Liver (tissue), 9 donors: ENCODE results near the gene CTNS. TPM values are rescaled to one million over a fixed set of nuclear protein-coding genes. Genes with fewer than 3 reads are reported as not detected.

Experiments
- DNase-seq: peaks from one replicate; pipeline ENCODE4 v3.0.0-alpha.2; 2017; ENCODE audit warnings: low spot score
- H3K27ac ChIP-seq, 2 donors: one replicate each; pipeline ENCODE4 v1.7.0; 2013; ENCODE audit warnings: inconsistent platforms in 2 of 2, low read length in 2 of 2, control low read depth in 1 of 2, low read depth in 1 of 2, mild to moderate bottlenecking in 1 of 2
- H3K27me3 ChIP-seq, 4 donors: one replicate each; pipeline versions ENCODE4 v1.6.1 to v1.7.0; 2013; ENCODE audit warnings: low read length in 3 of 4, inconsistent platforms in 1 of 4, mild to moderate bottlenecking in 1 of 4, moderate library complexity in 1 of 4; ENCODE audit not compliant: control insufficient read depth in 4 of 4, insufficient read depth in 4 of 4
- H3K36me3 ChIP-seq, 4 donors: one replicate each; pipeline versions ENCODE4 v1.6.1 to v1.7.0; 2013; ENCODE audit warnings: low read length in 3 of 4, mild to moderate bottlenecking in 3 of 4, low read depth in 1 of 4, moderate library complexity in 1 of 4; ENCODE audit not compliant: control insufficient read depth in 4 of 4, insufficient read depth in 3 of 4
- H3K4me1 ChIP-seq, 4 donors: one replicate each; pipeline versions ENCODE4 v1.6.1 to v1.7.0; 2013; ENCODE audit warnings: low read length in 3 of 4, mild to moderate bottlenecking in 3 of 4, moderate library complexity in 1 of 4; ENCODE audit not compliant: control insufficient read depth in 4 of 4, insufficient read depth in 4 of 4
- H3K4me3 ChIP-seq, 3 donors: one replicate each; pipeline versions ENCODE4 v1.6.1 to v1.7.0; 2013; ENCODE audit warnings: low read length in 3 of 3, control low read depth in 1 of 3, low read depth in 1 of 3, mild to moderate bottlenecking in 1 of 3
- H3K9ac ChIP-seq, 2 donors: one replicate each; pipeline ENCODE4 v1.7.0; 2013; ENCODE audit warnings: low read length in 2 of 2, mild to moderate bottlenecking in 2 of 2, moderate library complexity in 2 of 2, control low read depth in 1 of 2, low read depth in 1 of 2
- H3K9me3 ChIP-seq, 4 donors: one replicate each; pipeline versions ENCODE4 v1.6.1 to v1.7.0; 2013; ENCODE audit warnings: low read length in 3 of 4; ENCODE audit not compliant: control insufficient read depth in 4 of 4
- ATF3 ChIP-seq: IDR thresholded peaks from 2 replicates; pipeline ENCODE4 v1.6.1; 2016; ENCODE audit warnings: antibody characterized with exemption
- EGR1 ChIP-seq, 2 donors: IDR thresholded peaks; 2 replicates each; pipeline ENCODE4 v1.6.1; 2016 to 2018; ENCODE audit warnings: antibody characterized with exemption in 2 of 2, low read depth in 2 of 2
- FOXA1 ChIP-seq: IDR thresholded peaks from 2 replicates; pipeline ENCODE4 v1.6.1; 2016; ENCODE audit warnings: antibody characterized with exemption
- FOXA2 ChIP-seq: IDR thresholded peaks from 2 replicates; pipeline ENCODE4 v1.6.1; 2016; ENCODE audit warnings: antibody characterized with exemption
- GABPA ChIP-seq, 2 donors: IDR thresholded peaks in 1 of 2; conservative IDR thresholded peaks in 1 of 2; 2 replicates each; pipeline ENCODE4 v1.6.1; 2016; ENCODE audit warnings: antibody characterized with exemption in 2 of 2, mild to moderate bottlenecking in 1 of 2, moderate library complexity in 1 of 2
- HNF4A ChIP-seq, 2 donors: conservative IDR thresholded peaks; 2 replicates each; pipeline ENCODE4 v1.6.1; 2016; ENCODE audit warnings: antibody characterized with exemption in 2 of 2, mild to moderate bottlenecking in 2 of 2
- HNF4G ChIP-seq: IDR thresholded peaks from 2 replicates; pipeline ENCODE4 v1.6.1; 2016; ENCODE audit warnings: antibody characterized with exemption
- JUND ChIP-seq, 2 donors: IDR thresholded peaks; 2 replicates each; pipeline ENCODE4 v1.6.1; 2016; ENCODE audit warnings: antibody characterized with exemption in 2 of 2
- NR2F2 ChIP-seq: IDR thresholded peaks from 2 replicates; pipeline ENCODE4 v1.6.1; 2016; ENCODE audit warnings: antibody characterized with exemption
- RAD21 ChIP-seq, 2 donors: IDR thresholded peaks; 2 replicates each; pipeline ENCODE4 v1.6.1; 2016; ENCODE audit warnings: antibody characterized with exemption in 2 of 2, mild to moderate bottlenecking in 2 of 2
- RXRA ChIP-seq, 2 donors: IDR thresholded peaks; 2 replicates each; pipeline ENCODE4 v1.6.1; 2017 to 2018; ENCODE audit warnings: antibody characterized with exemption in 2 of 2, mild to moderate bottlenecking in 1 of 2
- SP1 ChIP-seq: IDR thresholded peaks from 2 replicates; pipeline ENCODE4 v1.6.1; 2018; ENCODE audit warnings: antibody characterized with exemption, mild to moderate bottlenecking
- TAF1 ChIP-seq: conservative IDR thresholded peaks from 2 replicates; pipeline ENCODE4 v1.6.1; 2016; ENCODE audit warnings: antibody characterized with exemption, mild to moderate bottlenecking
- ZBTB33 ChIP-seq: IDR thresholded peaks from 2 replicates; pipeline ENCODE4 v1.6.1; 2016; ENCODE audit warnings: antibody characterized with exemption
- WGBS: extraction: QIAGEN DNeasy Blood & Tissue Kit; methylation state at CpG from one replicate; pipeline ENCODE4 v1.1.7; 2013; 5-methylcytosine and 5-hydroxymethylcytosine counted together
- polyA plus RNA-seq, 2 donors: library from polyadenylated mRNA; stranded (reverse) in 1 of 2; unstranded in 1 of 2; fragments of 200-250 nt in 1 of 2; fragments of >200 nt in 1 of 2; fragmentation: Nextera tagmentation in 1 of 2; extraction: Ambion mirVana in 1 of 2; gene quantifications; one replicate each; pipeline versions ENCODE4 v1.2.1 to v1.2.3, GENCODE V29; 2013 to 2015
- total RNA-seq, 2 donors: library from RNA; depleted of rRNA; stranded (reverse); fragments of >200 nt; gene quantifications; one replicate each; pipeline ENCODE4 v1.2.3, GENCODE V29; 2014
- TF ChIP-seq, protein P1 (sequence below): fragments of 150-350 bp; IDR thresholded peaks from 2 replicates; pipeline ENCODE4 v1.5.1; 2017; ENCODE audit warnings: improper control_type of control experiment, low read depth, low read length; ENCODE audit not compliant: missing input control
- TF ChIP-seq, protein P2 (sequence below): IDR thresholded peaks from 2 replicates; pipeline ENCODE4 v1.6.1; 2016; ENCODE audit warnings: antibody characterized with exemption
- TF ChIP-seq, protein P3 (sequence below): IDR thresholded peaks from 2 replicates; pipeline ENCODE4 v1.6.1; 2016; ENCODE audit warnings: antibody characterized with exemption, mild to moderate bottlenecking
- donor health status: healthy.
- donor health status: healthy.
- donor health status: healthy.
- donor health status: healthy.
- donor health status: healthy.

The CTNS gene
- total and polyA plus RNA-seq, 4 donors, result 6.6 to 15.3 (median 9.6) TPM

DNA sequence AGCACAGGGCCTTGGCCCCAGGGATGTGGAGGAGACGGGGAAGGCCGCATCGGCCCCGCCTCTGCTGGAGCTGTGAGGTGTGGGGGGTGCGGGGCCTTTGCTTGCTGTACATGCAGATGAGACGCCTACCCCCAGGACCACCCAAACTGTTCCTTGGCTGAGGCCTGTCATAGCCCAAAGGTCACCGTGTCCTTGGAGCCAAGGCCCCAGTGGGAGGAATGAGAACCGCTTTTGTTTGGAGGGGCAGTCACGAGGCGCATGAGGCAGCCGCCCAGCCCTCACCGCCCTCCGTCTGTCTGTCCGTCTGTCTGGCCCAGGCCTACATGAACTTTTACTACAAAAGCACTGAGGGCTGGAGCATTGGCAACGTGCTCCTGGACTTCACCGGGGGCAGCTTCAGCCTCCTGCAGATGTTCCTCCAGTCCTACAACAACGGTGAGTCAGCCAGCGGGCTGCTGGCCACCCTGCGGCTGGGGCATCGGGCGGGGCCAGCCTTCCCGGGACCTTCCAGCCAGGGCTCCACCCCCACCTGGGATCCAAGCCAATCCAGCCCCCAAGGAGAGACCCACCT, 23.1 kb downstream of the CTNS start:
- TF ChIP-seq EGR1 (IDR thresholded peaks at IDR 0.05; ENCODE audit: low read depth in 2 of 2) (no peak), JUND (IDR thresholded peaks at IDR 0.05) (peak in 1 of 2 donors; percentile 7)
- H3K9ac ChIP-seq, result no peak overlapping the region
- no peaks in the 10 kb centered on the region for H3K9me3 ChIP-seq
- H3K27me3 ChIP-seq, result no peaks in the 10 kb centered on the region
- H3K4me1 ChIP-seq, result peaks cover 6 to 25% (median 7%) of the 10 kb centered on the region in 4 donors
- DNase-seq, result no peak
- 68% methylated on average over 22 of the region's 22 CpGs for WGBS
- H3K27ac ChIP-seq, result no peak overlapping the region
- peaks cover 0 to 13% (median 5%) of the 10 kb centered on the region in 4 donors for H3K36me3 ChIP-seq
- H3K4me3 ChIP-seq, result no peak overlapping the region

DNA sequence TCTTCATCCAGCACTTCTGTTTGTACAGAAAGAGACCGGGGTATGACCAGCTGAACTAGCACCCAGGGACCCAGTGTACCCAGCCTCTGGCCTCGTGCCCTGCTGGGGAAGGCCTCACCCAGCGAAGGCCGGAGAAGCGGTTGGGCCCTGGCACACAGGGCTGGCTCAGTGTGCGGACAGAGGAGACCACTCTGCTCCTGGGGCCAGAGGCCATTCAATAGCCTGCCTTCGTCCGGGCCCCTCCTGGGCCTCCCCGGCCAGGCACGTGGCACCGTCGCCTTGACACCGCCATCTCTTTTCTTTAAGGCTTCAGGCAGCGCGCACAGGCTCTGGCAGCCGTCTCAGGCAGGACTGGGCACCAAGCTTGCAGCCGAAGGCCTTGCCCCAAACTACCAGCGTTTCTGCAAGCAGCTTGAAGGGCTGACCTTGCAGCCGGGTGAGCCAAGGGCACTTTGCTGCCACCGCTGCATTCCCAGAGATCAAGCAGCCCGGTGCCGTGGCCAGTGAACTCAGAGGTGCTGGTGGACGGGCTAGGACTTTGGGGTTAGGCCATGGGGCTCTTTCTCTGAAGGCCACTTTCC, 23.8 kb downstream of the CTNS start:
- no peak overlapping the region for H3K9ac ChIP-seq
- H3K36me3 ChIP-seq, result peaks cover 0 to 11% (median 5%) of the 10 kb centered on the region in 4 donors
- DNase-seq, result no peak
- no peak overlapping the region for H3K27ac ChIP-seq
- TF ChIP-seq HNF4G, result no peak
- TF ChIP-seq ZBTB33, result no peak
- peak in 1 of 2 donors; percentile 71 for TF ChIP-seq RXRA (IDR thresholded peaks at IDR 0.05)
- TF ChIP-seq HNF4A (conservative IDR thresholded peaks at IDR 0.05), result peak; percentile 19 to 62
- no peak for TF ChIP-seq TAF1
- TF ChIP-seq SP1, result peak; percentile 48
- TF ChIP-seq FOXA2, result no peak
- no peak overlapping the region for H3K4me3 ChIP-seq
- peaks cover 6 to 25% (median 7%) of the 10 kb centered on the region in 4 donors for H3K4me1 ChIP-seq
- WGBS, result 69% methylated on average over 23 of the region's 23 CpGs
- H3K9me3 ChIP-seq, result no peaks in the 10 kb centered on the region
- no peaks in the 10 kb centered on the region for H3K27me3 ChIP-seq

DNA sequence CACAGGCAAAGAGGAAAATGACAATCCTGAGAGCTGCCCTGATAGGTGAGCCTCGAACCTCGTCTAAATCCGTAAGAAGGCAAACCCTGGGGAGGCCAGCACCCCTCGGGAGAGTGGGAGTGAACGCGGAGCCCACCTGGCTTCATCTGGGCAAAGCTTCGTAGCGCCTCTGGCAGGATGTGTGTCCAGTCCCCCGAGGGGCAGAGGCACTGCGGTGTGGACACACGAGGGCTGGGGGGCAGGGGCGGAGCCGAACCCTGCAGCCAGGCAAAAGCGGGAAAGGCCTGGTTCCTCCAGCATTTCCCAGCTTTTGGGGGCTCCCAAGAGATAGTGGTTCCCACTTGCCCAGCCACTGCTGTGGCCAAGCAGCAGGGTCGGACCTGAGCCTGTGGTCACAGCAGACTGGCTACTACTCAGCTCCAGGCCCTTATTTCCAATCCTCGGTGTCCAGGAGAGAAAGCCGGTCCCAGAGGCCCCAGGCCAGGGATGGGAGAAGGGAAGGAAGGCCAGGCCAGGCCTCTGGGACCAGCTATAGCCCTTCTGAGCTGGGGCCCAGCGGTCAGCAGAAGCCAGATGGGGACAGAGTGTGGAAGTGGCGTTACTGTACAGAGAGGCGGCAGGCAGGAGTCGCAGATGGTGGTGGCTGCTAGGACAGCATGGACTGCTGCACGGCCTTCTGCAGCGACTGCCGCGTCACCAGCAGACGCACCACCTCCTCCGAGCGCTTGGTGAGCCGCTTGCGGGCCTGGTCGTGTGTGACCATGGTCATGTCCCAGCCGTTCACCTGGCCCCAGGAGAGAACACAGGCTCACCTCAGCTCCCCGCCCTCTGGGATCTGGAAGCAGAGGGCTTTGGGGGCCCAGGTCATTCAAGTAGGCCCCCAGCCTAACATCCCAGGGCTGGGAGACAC, 26.8 kb downstream of the CTNS start:
- no peak for DNase-seq
- peaks cover 6 to 36% (median 18%) of the 10 kb centered on the region in 4 donors for H3K4me1 ChIP-seq
- no peak overlapping the region for H3K9ac ChIP-seq
- no peak overlapping the region for H3K4me3 ChIP-seq
- no peaks in the 10 kb centered on the region for H3K9me3 ChIP-seq
- 93% methylated on average over 33 of the region's 33 CpGs for WGBS
- H3K36me3 ChIP-seq, result peaks cover 0 to 7% (median 4%) of the 10 kb centered on the region in 4 donors
- H3K27ac ChIP-seq, result no peak overlapping the region
- H3K27me3 ChIP-seq, result no peaks in the 10 kb centered on the region
- no peak for TF ChIP-seq HNF4G
- TF ChIP-seq ATF3, result no peak
- TF ChIP-seq EGR1 (IDR thresholded peaks at IDR 0.05; ENCODE audit: low read depth in 2 of 2), result no peak
- no peak for TF ChIP-seq TAF1
- TF ChIP-seq, protein P1, sequence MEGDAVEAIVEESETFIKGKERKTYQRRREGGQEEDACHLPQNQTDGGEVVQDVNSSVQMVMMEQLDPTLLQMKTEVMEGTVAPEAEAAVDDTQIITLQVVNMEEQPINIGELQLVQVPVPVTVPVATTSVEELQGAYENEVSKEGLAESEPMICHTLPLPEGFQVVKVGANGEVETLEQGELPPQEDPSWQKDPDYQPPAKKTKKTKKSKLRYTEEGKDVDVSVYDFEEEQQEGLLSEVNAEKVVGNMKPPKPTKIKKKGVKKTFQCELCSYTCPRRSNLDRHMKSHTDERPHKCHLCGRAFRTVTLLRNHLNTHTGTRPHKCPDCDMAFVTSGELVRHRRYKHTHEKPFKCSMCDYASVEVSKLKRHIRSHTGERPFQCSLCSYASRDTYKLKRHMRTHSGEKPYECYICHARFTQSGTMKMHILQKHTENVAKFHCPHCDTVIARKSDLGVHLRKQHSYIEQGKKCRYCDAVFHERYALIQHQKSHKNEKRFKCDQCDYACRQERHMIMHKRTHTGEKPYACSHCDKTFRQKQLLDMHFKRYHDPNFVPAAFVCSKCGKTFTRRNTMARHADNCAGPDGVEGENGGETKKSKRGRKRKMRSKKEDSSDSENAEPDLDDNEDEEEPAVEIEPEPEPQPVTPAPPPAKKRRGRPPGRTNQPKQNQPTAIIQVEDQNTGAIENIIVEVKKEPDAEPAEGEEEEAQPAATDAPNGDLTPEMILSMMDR, result no peak
- no peak for TF ChIP-seq FOXA1
- TF ChIP-seq, protein P2, sequence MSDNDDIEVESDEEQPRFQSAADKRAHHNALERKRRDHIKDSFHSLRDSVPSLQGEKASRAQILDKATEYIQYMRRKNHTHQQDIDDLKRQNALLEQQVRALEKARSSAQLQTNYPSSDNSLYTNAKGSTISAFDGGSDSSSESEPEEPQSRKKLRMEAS, result no peak
- no peak for TF ChIP-seq JUND (IDR thresholded peaks at IDR 0.05)
- TF ChIP-seq GABPA (IDR thresholded peaks at IDR 0.05 in 1 of 2, conservative IDR thresholded peaks at IDR 0.05 in 1 of 2), result no peak
- TF ChIP-seq, protein P3, sequence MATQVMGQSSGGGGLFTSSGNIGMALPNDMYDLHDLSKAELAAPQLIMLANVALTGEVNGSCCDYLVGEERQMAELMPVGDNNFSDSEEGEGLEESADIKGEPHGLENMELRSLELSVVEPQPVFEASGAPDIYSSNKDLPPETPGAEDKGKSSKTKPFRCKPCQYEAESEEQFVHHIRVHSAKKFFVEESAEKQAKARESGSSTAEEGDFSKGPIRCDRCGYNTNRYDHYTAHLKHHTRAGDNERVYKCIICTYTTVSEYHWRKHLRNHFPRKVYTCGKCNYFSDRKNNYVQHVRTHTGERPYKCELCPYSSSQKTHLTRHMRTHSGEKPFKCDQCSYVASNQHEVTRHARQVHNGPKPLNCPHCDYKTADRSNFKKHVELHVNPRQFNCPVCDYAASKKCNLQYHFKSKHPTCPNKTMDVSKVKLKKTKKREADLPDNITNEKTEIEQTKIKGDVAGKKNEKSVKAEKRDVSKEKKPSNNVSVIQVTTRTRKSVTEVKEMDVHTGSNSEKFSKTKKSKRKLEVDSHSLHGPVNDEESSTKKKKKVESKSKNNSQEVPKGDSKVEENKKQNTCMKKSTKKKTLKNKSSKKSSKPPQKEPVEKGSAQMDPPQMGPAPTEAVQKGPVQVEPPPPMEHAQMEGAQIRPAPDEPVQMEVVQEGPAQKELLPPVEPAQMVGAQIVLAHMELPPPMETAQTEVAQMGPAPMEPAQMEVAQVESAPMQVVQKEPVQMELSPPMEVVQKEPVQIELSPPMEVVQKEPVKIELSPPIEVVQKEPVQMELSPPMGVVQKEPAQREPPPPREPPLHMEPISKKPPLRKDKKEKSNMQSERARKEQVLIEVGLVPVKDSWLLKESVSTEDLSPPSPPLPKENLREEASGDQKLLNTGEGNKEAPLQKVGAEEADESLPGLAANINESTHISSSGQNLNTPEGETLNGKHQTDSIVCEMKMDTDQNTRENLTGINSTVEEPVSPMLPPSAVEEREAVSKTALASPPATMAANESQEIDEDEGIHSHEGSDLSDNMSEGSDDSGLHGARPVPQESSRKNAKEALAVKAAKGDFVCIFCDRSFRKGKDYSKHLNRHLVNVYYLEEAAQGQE, result no peak
- no peak for TF ChIP-seq NR2F2
- no peak for TF ChIP-seq FOXA2
- no peak for TF ChIP-seq SP1
- no peak for TF ChIP-seq RAD21 (IDR thresholded peaks at IDR 0.05)
